ENCODE results near the gene XYLT1.

GRCh38 chr16:17437981-17438380 lies 32.8 kb downstream of the XYLT1 start:
- TF ChIP-seq POLR2A (IDR thresholded peaks at IDR 0.05; ENCODE audit: insufficient read depth in 1 of 2, low read depth in 2 of 2, low read length in 2 of 2): no peak
- no peak for TF ChIP-seq HCFC1 (IDR thresholded peaks at IDR 0.05; ENCODE audit: low read depth, low read length)
- no peak for TF ChIP-seq RXRA (CRISPR knock-in tag; IDR thresholded peaks at IDR 0.05)
- no peak for TF ChIP-seq PHB2 (IDR thresholded peaks at IDR 0.05; ENCODE audit: partially characterized antibody)
- no peak for TF ChIP-seq POLR2AphosphoS5 (IDR thresholded peaks at IDR 0.05; ENCODE audit: low read depth, low read length)
- TF ChIP-seq ZNF350 (CRISPR knock-in tag; IDR thresholded peaks at IDR 0.05; ENCODE audit: borderline replicate concordance, low read depth): no peak
- TF ChIP-seq E2F1 (CRISPR knock-in tag; IDR thresholded peaks at IDR 0.05): no peak
- TF ChIP-seq TCF7 (IDR thresholded peaks at IDR 0.05; ENCODE audit: low read depth): no peak

All from HepG2 (cell line).